Trophoblast cell (in vitro differentiated cells and primary cell): ENCODE results near the gene GARNL3.

Source experiments
- DNase-seq, 2 donors: peaks; one replicate each; pipeline ENCODE4 v3.0.0-alpha.2; 2016
- H2AFZ ChIP-seq: 2 replicates; pipeline ENCODE4 v1.6.1; 2013; ENCODE audit warnings: low read length, moderate library complexity, mild to moderate bottlenecking; ENCODE audit not compliant: insufficient read depth, poor library complexity
- H2AK5ac ChIP-seq: 2 replicates; pipeline ENCODE4 v1.6.1; 2013; ENCODE audit warnings: mild to moderate bottlenecking, low read length
- H2BK120ac ChIP-seq: 2 replicates; pipeline ENCODE4 v1.6.1; 2013; ENCODE audit warnings: low read length, mild to moderate bottlenecking, moderate library complexity; ENCODE audit not compliant: insufficient read depth, poor library complexity
- H2BK12ac ChIP-seq: 2 replicates; pipeline ENCODE4 v1.6.1; 2013; ENCODE audit warnings: mild to moderate bottlenecking, low read length, moderate library complexity
- H2BK5ac ChIP-seq: 2 replicates; pipeline ENCODE4 v1.6.1; 2013; ENCODE audit warnings: low read length, low read depth, moderate library complexity, mild to moderate bottlenecking; ENCODE audit not compliant: poor library complexity
- H3K14ac ChIP-seq: 2 replicates; pipeline ENCODE4 v1.6.1; 2013; ENCODE audit warnings: mild to moderate bottlenecking, low read length
- H3K18ac ChIP-seq: 2 replicates; pipeline ENCODE4 v1.6.1; 2013; ENCODE audit warnings: mild to moderate bottlenecking, low read length
- H3K23ac ChIP-seq: 2 replicates; pipeline ENCODE4 v1.6.1; 2013; ENCODE audit warnings: low read length
- H3K27ac ChIP-seq: 2 replicates; pipeline ENCODE4 v1.5.1; 2013; ENCODE audit warnings: low read depth, mild to moderate bottlenecking, inconsistent platforms, low read length, moderate library complexity
- H3K27me3 ChIP-seq: 2 replicates; pipeline ENCODE4 v1.6.1; 2013; ENCODE audit warnings: inconsistent platforms, mild to moderate bottlenecking, low read length, moderate library complexity; ENCODE audit not compliant: insufficient read depth
- H3K36me3 ChIP-seq, 2 experiments: 1 replicate in 1 of 2; 2 replicates in 1 of 2; pipeline ENCODE4 v1.6.1; 2013; ENCODE audit warnings: low read length in 2 of 2, mild to moderate bottlenecking in 2 of 2, moderate library complexity in 1 of 2; ENCODE audit not compliant: insufficient read depth in 2 of 2, control insufficient read depth in 1 of 2
- H3K4ac ChIP-seq: 2 replicates; pipeline ENCODE4 v1.6.1; 2013; ENCODE audit warnings: low read depth, mild to moderate bottlenecking, low read length, moderate library complexity
- H3K4me1 ChIP-seq, 2 experiments: 1 replicate in 1 of 2; 2 replicates in 1 of 2; pipeline ENCODE4 v1.6.1; 2013; ENCODE audit warnings: low read length in 2 of 2, mild to moderate bottlenecking in 2 of 2, moderate library complexity in 1 of 2; ENCODE audit not compliant: insufficient read depth in 2 of 2, control insufficient read depth in 1 of 2
- H3K4me2 ChIP-seq: 2 replicates; pipeline ENCODE4 v1.6.1; 2013; ENCODE audit warnings: inconsistent platforms, mild to moderate bottlenecking, low read length, moderate library complexity
- H3K4me3 ChIP-seq: 2 replicates; pipeline ENCODE4 v1.5.1; 2013; ENCODE audit warnings: mild to moderate bottlenecking, low read depth, low read length, inconsistent platforms
- H3K79me1 ChIP-seq: one replicate; pipeline ENCODE4 v1.6.1; 2013; ENCODE audit warnings: low read length
- H3K79me2 ChIP-seq: 2 replicates; pipeline ENCODE4 v1.6.1; 2013; ENCODE audit warnings: low read length, mild to moderate bottlenecking; ENCODE audit not compliant: control insufficient read depth, insufficient read depth, poor library complexity
- H3K9ac ChIP-seq: 2 replicates; pipeline ENCODE4 v1.6.1; 2013; ENCODE audit warnings: mild to moderate bottlenecking, low read length
- H3K9me3 ChIP-seq: 2 replicates; pipeline ENCODE4 v1.6.1; 2013; ENCODE audit warnings: low read depth, mild to moderate bottlenecking, control low read depth, inconsistent platforms, low read length; ENCODE audit not compliant: insufficient read depth
- H4K12ac ChIP-seq: 2 replicates; pipeline ENCODE4 v1.6.1; 2013; ENCODE audit warnings: low read depth, mild to moderate bottlenecking, low read length, moderate library complexity
- H4K8ac ChIP-seq: 2 replicates; pipeline ENCODE4 v1.6.1; 2013; ENCODE audit warnings: low read depth, mild to moderate bottlenecking, low read length, moderate library complexity
- H4K91ac ChIP-seq: one replicate; pipeline ENCODE4 v1.6.1; 2013; ENCODE audit warnings: low read depth, mild to moderate bottlenecking, low read length, moderate library complexity
- WGBS: extraction: QIAGEN DNeasy Blood & Tissue Kit; methylation state at CpG from one replicate; pipeline ENCODE4 v1.1.7; 2013; ENCODE audit warnings: missing lambda C conversion rate; ENCODE audit not compliant: insufficient read length, insufficient coverage; ENCODE audit errors: extremely low coverage; 5-methylcytosine and 5-hydroxymethylcytosine counted together

Gene GARNL3

GRCh38 chr9:127358770-127359169 lies 94.2 kb downstream of the GARNL3 start:
- DNase-seq: no peak
- Histone ChIP-seq H3K4me1 (peaks cover 18 to 19% of the 10 kb centered on the region in 2 experiments), H3K27me3 (no peaks in the 10 kb centered on the region), H3K18ac (no peak overlapping the region), H3K9ac (no peak overlapping the region), H3K36me3 (no peaks in the 10 kb centered on the region), H4K8ac (no peak overlapping the region), H4K91ac (no peak overlapping the region), H2AFZ (no peak overlapping the region), H3K4ac (no peak overlapping the region), H3K27ac (peak overlapping the region; percentile 27), H4K12ac (no peak overlapping the region), H2BK12ac (no peak overlapping the region), H3K79me1 (peaks cover 11% of the 10 kb centered on the region), H3K9me3 (no peaks in the 10 kb centered on the region), H2BK5ac (no peak overlapping the region), H2AK5ac (no peak overlapping the region), H3K4me3 (no peak overlapping the region), H3K14ac (no peak overlapping the region), H2BK120ac (no peak overlapping the region), H3K23ac (no peak overlapping the region), H3K79me2 (no peaks in the 10 kb centered on the region), H3K4me2 (no peak overlapping the region)
- WGBS: no CpG with 5 or more reads among the region's 3 CpGs

- H2AK5ac ChIP-seq: no peak overlapping the region
- no peaks in the 10 kb centered on the region for H3K36me3 ChIP-seq
- H3K14ac ChIP-seq: no peak overlapping the region
- no peak overlapping the region for H2BK5ac ChIP-seq
- H3K27me3 ChIP-seq: no peaks in the 10 kb centered on the region
- no peak overlapping the region for H3K4ac ChIP-seq
- H3K27ac ChIP-seq: no peak overlapping the region
- no peak overlapping the region for H2AFZ ChIP-seq
- no peak overlapping the region for H3K18ac ChIP-seq
- no peaks in the 10 kb centered on the region for H3K9me3 ChIP-seq
- no peaks in the 10 kb centered on the region for H3K79me2 ChIP-seq
- no peak overlapping the region for H3K4me2 ChIP-seq
- H3K23ac ChIP-seq: no peak overlapping the region
- no peak overlapping the region for H2BK120ac ChIP-seq
- no CpG with 5 or more reads among the region's 8 CpGs for WGBS
- H3K9ac ChIP-seq: no peak overlapping the region
- H4K91ac ChIP-seq: no peak overlapping the region
- peak in 1 of 2 donors; percentile 45 for DNase-seq
- no peak overlapping the region for H3K4me3 ChIP-seq
- H3K79me1 ChIP-seq: peaks cover 7% of the 10 kb centered on the region
- peak overlapping the region; percentile 14 for H2BK12ac ChIP-seq
- H4K8ac ChIP-seq: no peak overlapping the region
- no peak overlapping the region for H4K12ac ChIP-seq
- H3K4me1 ChIP-seq: peaks cover 13% of the 10 kb centered on the region in 2 experiments
Measured at GRCh38 chr9:127360250-127360649, 95.7 kb downstream of the GARNL3 start.

GRCh38 chr9:127360829-127361228 lies 96.3 kb downstream of the GARNL3 start:
- no peak overlapping the region for H3K27ac ChIP-seq
- H3K36me3 ChIP-seq: no peaks in the 10 kb centered on the region
- no peak overlapping the region for H3K14ac ChIP-seq
- peaks cover 11 to 12% of the 10 kb centered on the region in 2 experiments for H3K4me1 ChIP-seq
- no peak overlapping the region for H3K4me2 ChIP-seq
- peak overlapping the region; percentile 1 for H4K91ac ChIP-seq
- no peak overlapping the region for H3K23ac ChIP-seq
- no peak overlapping the region for H2BK5ac ChIP-seq
- H3K9me3 ChIP-seq: no peaks in the 10 kb centered on the region
- H4K8ac ChIP-seq: no peak overlapping the region
- no CpG with 5 or more reads among the region's 2 CpGs for WGBS
- peak overlapping the region; percentile 14 for H2BK12ac ChIP-seq
- H2AFZ ChIP-seq: no peak overlapping the region
- H3K9ac ChIP-seq: no peak overlapping the region
- H2AK5ac ChIP-seq: peak overlapping the region; percentile 37
- H3K27me3 ChIP-seq: no peaks in the 10 kb centered on the region
- peaks cover 7% of the 10 kb centered on the region for H3K79me1 ChIP-seq
- H3K79me2 ChIP-seq: no peaks in the 10 kb centered on the region
- no peak overlapping the region for H2BK120ac ChIP-seq
- no peak overlapping the region for H3K4me3 ChIP-seq
- no peak overlapping the region for H3K18ac ChIP-seq
- peak; percentile 13 to 34 for DNase-seq
- H3K4ac ChIP-seq: no peak overlapping the region
- no peak overlapping the region for H4K12ac ChIP-seq

- no peak overlapping the region for H3K14ac ChIP-seq
- H3K4me3 ChIP-seq: no peak overlapping the region
- H2BK12ac ChIP-seq: peak overlapping the region; percentile 11
- no peak overlapping the region for H3K23ac ChIP-seq
- no peak for DNase-seq
- peaks cover 7% of the 10 kb centered on the region for H3K79me1 ChIP-seq
- H3K27me3 ChIP-seq: no peaks in the 10 kb centered on the region
- no peaks in the 10 kb centered on the region for H3K79me2 ChIP-seq
- H2BK5ac ChIP-seq: no peak overlapping the region
- H3K9me3 ChIP-seq: no peaks in the 10 kb centered on the region
- peak overlapping the region; percentile 22 for H4K91ac ChIP-seq
- no peak overlapping the region for H4K12ac ChIP-seq
- no peak overlapping the region for H2BK120ac ChIP-seq
- no peak overlapping the region for H3K27ac ChIP-seq
- H3K4me2 ChIP-seq: no peak overlapping the region
- WGBS: no CpG with 5 or more reads among the region's 3 CpGs
- H3K9ac ChIP-seq: no peak overlapping the region
- H2AK5ac ChIP-seq: no peak overlapping the region
- no peak overlapping the region for H4K8ac ChIP-seq
- no peak overlapping the region for H2AFZ ChIP-seq
- no peak overlapping the region for H3K18ac ChIP-seq
- H3K4me1 ChIP-seq: peaks cover 11 to 12% of the 10 kb centered on the region in 2 experiments
- H3K4ac ChIP-seq: no peak overlapping the region
- H3K36me3 ChIP-seq: no peaks in the 10 kb centered on the region
Measured at GRCh38 chr9:127361561-127361960, 97.0 kb downstream of the GARNL3 start.
